PC-9 (cell line): ENCODE data around the gene PNKD. TPM values are rescaled to one million over a fixed set of nuclear protein-coding genes. Genes with fewer than 3 reads are reported as not detected.

ENCODE experiments used
- BruUV-seq: library from RNA; stranded (reverse); fragments of 400-500 nt; replicated peaks from 2 replicates; lab custom pipeline; 2021; lab: Mats Ljungman, UMichigan
- CTCF ChIA-PET: fragments of 300-600 bp; sonication (Branson Sonifier 250); formaldehyde crosslinking; loops from one replicate; lab custom pipeline; 2022; ENCODE audit warnings: antibody characterized with exemption; lab: Charles Lee
- POLR2A ChIA-PET: fragments of 300-600 bp; sonication (Branson Sonifier 250); formaldehyde crosslinking; loops from one replicate; lab custom pipeline; 2022; ENCODE audit warnings: antibody characterized with exemption; ENCODE audit not compliant: unreplicated experiment; lab: Charles Lee
- DNase-seq, 2 experiments: peaks; one replicate each; pipeline versions ENCODE4 v3.0.0 to v3.0.0-alpha.2; 2015 to 2022; ENCODE audit warnings: mixed read lengths in 1 of 2
- H2AFZ ChIP-seq: fragments of 200-600 bp; sonication (generic); 2 replicates; pipeline ENCODE4 v1.8.1; 2017; ENCODE audit warnings: antibody characterized with exemption
- H3F3A ChIP-seq: fragments of 200-600 bp; sonication (generic); 2 replicates; pipeline ENCODE4 v1.8.1; 2017; ENCODE audit warnings: antibody characterized with exemption, mild to moderate bottlenecking, low read depth; ENCODE audit not compliant: insufficient read depth
- H3K27ac ChIP-seq: fragments of 200-600 bp; sonication (generic); 2 replicates; pipeline ENCODE4 v1.6.1; 2016; ENCODE audit warnings: mixed run types
- H3K27me3 ChIP-seq: fragments of 200-600 bp; sonication (generic); 2 replicates; pipeline ENCODE4 v1.6.1; 2016; ENCODE audit warnings: low read depth, mixed run types; ENCODE audit not compliant: insufficient read depth
- H3K36me3 ChIP-seq: fragments of 200-600 bp; sonication (generic); 2 replicates; pipeline ENCODE4 v1.6.1; 2016; ENCODE audit warnings: low read depth, mixed run types
- H3K4me1 ChIP-seq: fragments of 200-600 bp; sonication (generic); replicated peaks from 2 replicates; pipeline ENCODE4 v1.6.1; 2016; ENCODE audit warnings: mixed run types; ENCODE audit not compliant: insufficient read depth
- H3K4me2 ChIP-seq: fragments of 200-600 bp; sonication (generic); 2 replicates; pipeline ENCODE4 v1.6.1; 2017; ENCODE audit warnings: mixed run types
- H3K4me3 ChIP-seq: fragments of 200-600 bp; sonication (generic); 2 replicates; pipeline ENCODE4 v1.6.1; 2016; ENCODE audit warnings: mixed run types
- H3K79me2 ChIP-seq: fragments of 200-600 bp; sonication (generic); 2 replicates; pipeline ENCODE4 v1.6.1; 2017; ENCODE audit warnings: low read depth, mixed run types
- H3K9me2 ChIP-seq: fragments of 200-600 bp; sonication (generic); 2 replicates; pipeline ENCODE4 v1.8.1; 2017; ENCODE audit warnings: mild to moderate bottlenecking; ENCODE audit not compliant: insufficient read depth
- H3K9me3 ChIP-seq: fragments of 200-600 bp; sonication (generic); 2 replicates; pipeline ENCODE4 v1.8.1; 2016; ENCODE audit warnings: low read depth; ENCODE audit not compliant: insufficient read depth
- H4K20me1 ChIP-seq: fragments of 200-600 bp; sonication (generic); 2 replicates; pipeline ENCODE4 v1.8.1; 2017; ENCODE audit not compliant: insufficient read depth
- EZH2 ChIP-seq: fragments of 200-600 bp; sonication (generic); IDR thresholded peaks from 2 replicates; pipeline ENCODE4 v1.8.0; 2017; ENCODE audit warnings: antibody characterized with exemption, low read depth
- intact Hi-C: fragments of 100-400 bp; cut with micrococcal nuclease; formaldehyde crosslinking; loops from one replicate; pipeline ENCODE4 v1.10.0; 2022; ENCODE audit not compliant: unreplicated experiment
- total RNA-seq: library from RNA; stranded (reverse); gene quantifications from 2 replicates; pipeline ENCODE4 v1.2.3, GENCODE V29; 2021
- TF ChIP-seq, protein P1 (sequence below): fragments of 200-600 bp; sonication (generic); conservative IDR thresholded peaks from 2 replicates; pipeline ENCODE4 v1.6.1; 2017; ENCODE audit warnings: mixed run types, antibody characterized with exemption, mild to moderate bottlenecking, moderate library complexity

Gene PNKD
- total RNA-seq, 1 experiment from 2014 or later = 102 TPM

DNA sequence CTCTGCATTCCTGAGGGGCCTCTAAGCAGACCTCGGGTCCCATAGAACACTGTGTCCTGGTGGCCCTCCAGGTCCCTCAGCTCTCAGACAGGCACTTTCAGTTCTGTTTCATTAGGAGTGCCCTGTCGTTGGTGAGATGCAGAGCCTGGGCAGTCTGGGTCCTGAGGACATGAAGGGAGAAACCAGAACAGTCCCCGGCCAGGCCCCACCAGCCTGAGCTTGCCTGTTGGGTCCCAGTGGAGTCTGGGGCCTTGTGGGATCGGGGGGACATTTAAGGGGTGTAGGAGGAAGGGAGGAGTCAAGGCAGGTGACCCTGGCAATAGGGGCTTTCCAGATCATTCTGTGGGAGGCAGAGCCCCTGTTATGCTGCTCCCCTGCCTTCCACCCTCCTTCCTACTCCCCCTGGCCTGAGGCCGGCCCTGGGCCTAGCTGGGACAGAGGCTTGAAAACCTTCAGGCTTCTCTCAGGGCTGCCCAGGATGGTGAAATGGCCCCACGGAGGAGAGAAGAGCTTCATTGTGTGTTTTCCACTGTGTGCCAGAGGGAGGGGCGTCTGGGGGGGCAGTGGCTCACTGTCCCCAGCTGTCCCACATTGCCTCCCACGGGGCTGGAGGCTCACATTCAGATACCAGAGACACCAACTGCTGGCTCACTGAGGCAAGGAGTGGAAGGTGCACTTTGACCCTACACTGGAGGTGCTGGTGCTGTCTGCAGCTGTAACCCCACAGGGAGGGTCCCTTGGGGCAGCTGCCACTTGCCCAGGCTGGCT, 59.7 kb downstream of the PNKD start:
- Histone ChIP-seq H3F3A (no peaks in the 10 kb centered on the region; the same call in 1 of the 2 replicates), H3K4me2 (no peak overlapping the region), H3K27me3 (no peaks in the 10 kb centered on the region), H3K9me2 (no peaks in the 10 kb centered on the region), H3K4me3 (no peak overlapping the region), H3K36me3 (no peaks in the 10 kb centered on the region), H3K4me1 (peaks cover 11% of the 10 kb centered on the region), H3K27ac (no peak overlapping the region), H3K79me2 (peaks cover 23% of the 10 kb centered on the region), H2AFZ (no peak overlapping the region), H4K20me1 (no peaks in the 10 kb centered on the region), H3K9me3 (no peaks in the 10 kb centered on the region)
- no peak for DNase-seq
- POLR2A ChIA-PET = no interaction called here
- CTCF ChIA-PET = no interaction called here
- BruUV-seq = no TSS peak
- TF ChIP-seq, protein P1, sequence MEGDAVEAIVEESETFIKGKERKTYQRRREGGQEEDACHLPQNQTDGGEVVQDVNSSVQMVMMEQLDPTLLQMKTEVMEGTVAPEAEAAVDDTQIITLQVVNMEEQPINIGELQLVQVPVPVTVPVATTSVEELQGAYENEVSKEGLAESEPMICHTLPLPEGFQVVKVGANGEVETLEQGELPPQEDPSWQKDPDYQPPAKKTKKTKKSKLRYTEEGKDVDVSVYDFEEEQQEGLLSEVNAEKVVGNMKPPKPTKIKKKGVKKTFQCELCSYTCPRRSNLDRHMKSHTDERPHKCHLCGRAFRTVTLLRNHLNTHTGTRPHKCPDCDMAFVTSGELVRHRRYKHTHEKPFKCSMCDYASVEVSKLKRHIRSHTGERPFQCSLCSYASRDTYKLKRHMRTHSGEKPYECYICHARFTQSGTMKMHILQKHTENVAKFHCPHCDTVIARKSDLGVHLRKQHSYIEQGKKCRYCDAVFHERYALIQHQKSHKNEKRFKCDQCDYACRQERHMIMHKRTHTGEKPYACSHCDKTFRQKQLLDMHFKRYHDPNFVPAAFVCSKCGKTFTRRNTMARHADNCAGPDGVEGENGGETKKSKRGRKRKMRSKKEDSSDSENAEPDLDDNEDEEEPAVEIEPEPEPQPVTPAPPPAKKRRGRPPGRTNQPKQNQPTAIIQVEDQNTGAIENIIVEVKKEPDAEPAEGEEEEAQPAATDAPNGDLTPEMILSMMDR = no peak
- no peak for TF ChIP-seq EZH2
- intact Hi-C loops = no loop called here

DNA sequence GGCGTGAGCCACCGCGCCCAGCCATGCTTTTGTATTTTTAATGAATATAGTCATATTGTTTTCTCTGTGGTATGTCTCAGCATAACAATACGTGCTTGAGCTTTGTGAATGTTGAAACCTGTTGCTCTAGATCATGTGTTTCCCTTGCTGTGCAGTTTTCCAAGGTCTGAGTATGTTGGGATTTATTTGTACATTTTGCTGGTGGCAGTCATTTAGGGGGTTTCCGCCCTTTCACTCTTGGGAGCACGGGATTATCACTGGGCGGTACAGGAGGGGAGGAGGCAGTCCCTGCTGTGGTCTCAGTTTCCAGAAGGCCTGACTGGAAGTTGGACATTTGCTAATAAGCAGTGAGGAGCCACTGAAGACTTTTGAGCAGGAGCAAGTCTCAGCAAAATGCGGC, 61.4 kb downstream of the PNKD start:
- no peaks in the 10 kb centered on the region for H3K27me3 ChIP-seq
- no peaks in the 10 kb centered on the region for H3K9me3 ChIP-seq
- BruUV-seq = no TSS peak
- H3K4me2 ChIP-seq = no peak overlapping the region
- DNase-seq = no peak
- no peak for TF ChIP-seq EZH2
- TF ChIP-seq, protein P1 = no peak
- H3K4me3 ChIP-seq = no peak overlapping the region
- H3K27ac ChIP-seq = no peak overlapping the region
- H3F3A ChIP-seq = no peaks in the 10 kb centered on the region; the same call in 1 of the 2 replicates
- no peaks in the 10 kb centered on the region for H4K20me1 ChIP-seq
- no peaks in the 10 kb centered on the region for H3K36me3 ChIP-seq
- intact Hi-C loops = no loop called here
- no peak overlapping the region for H2AFZ ChIP-seq
- H3K79me2 ChIP-seq = peaks cover 6% of the 10 kb centered on the region
- no peaks in the 10 kb centered on the region for H3K9me2 ChIP-seq
- ChIA-PET CTCF (no interaction called here), POLR2A (no interaction called here)
- H3K4me1 ChIP-seq = peaks cover 4% of the 10 kb centered on the region; the same call in 1 of the 2 replicates

DNA sequence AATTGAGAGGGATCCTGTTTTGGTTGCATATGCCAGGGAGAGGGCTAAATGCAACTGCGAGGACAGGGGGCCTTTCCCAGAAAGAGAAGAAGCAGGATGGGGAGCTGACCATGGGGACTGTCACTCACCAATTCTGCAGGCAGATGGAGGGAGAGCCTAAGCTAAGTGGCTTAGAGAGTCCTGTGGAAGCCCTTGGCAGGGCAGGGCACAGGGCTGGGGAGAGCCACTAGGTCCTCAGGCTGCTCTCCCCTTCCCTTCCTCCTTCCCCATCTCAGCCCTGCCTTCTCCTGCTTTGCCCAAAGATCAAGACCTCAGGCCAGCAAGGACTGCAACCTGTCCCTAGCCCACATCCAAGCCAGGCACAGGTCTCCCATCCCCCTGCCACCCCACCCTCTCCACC, 62.0 kb downstream of the PNKD start:
- intact Hi-C loops = no loop called here
- Histone ChIP-seq H4K20me1 (no peaks in the 10 kb centered on the region), H3K9me3 (no peaks in the 10 kb centered on the region), H3F3A (no peaks in the 10 kb centered on the region; the same call in 1 of the 2 replicates), H3K4me2 (no peak overlapping the region), H3K4me1 (peaks cover 4% of the 10 kb centered on the region; the same call in 1 of the 2 replicates), H3K36me3 (no peaks in the 10 kb centered on the region), H3K4me3 (no peak overlapping the region), H3K79me2 (0 out of 2 replicates have a peak, but pooled peaks cover 2% of the 10 kb centered on the region), H3K27ac (no peak overlapping the region), H2AFZ (no peak overlapping the region), H3K9me2 (no peaks in the 10 kb centered on the region), H3K27me3 (no peaks in the 10 kb centered on the region)
- no TSS peak for BruUV-seq
- TF ChIP-seq EZH2 = no peak
- TF ChIP-seq, protein P1 = no peak
- no peak for DNase-seq
- ChIA-PET POLR2A (no interaction called here), CTCF (no interaction called here)
